HG03066 (cell line): ENCODE results near the gene TMEM229B.

Source experiments
- ATAC-seq: cut with Tn5 transposase; IDR thresholded peaks from one replicate; pipeline ENCODE4 v1.9.1; 2021; ENCODE audit warnings: low read depth; ENCODE audit not compliant: unreplicated experiment

Gene TMEM229B

GRCh38 chr14:67487937-67488893 is at the start of gene TMEM229B:
Gene TMEM229B, minus strand, starts transcription at chr14:67488721. Its CDS starts 14,798 bp downstream, at chr14:67473923.
- peak; percentile 92 for ATAC-seq

GRCh38 chr14:67537736-67538135 is 49.2 kb upstream of the TMEM229B start:
- ATAC-seq: no peak

- no peak for ATAC-seq
These were observed 47.6 kb upstream of the TMEM229B start for GRCh38 chr14:67536087-67536486.

- ATAC-seq: no peak
These were observed 45.2 kb upstream of the TMEM229B start for GRCh38 chr14:67533754-67534085.

GRCh38 chr14:67532998-67533753 is 44.7 kb upstream of the TMEM229B start, which contains the start of gene PLEKHH1:
Gene PLEKHH1, plus strand, starts transcription at chr14:67533290. Its CDS starts 8,578 bp downstream, at chr14:67541868.
- ATAC-seq: no peak

GRCh38 chr14:67532606-67532997 is 44.1 kb upstream of the TMEM229B start:
- ATAC-seq: no peak

GRCh38 chr14:67529947-67530935 is 41.7 kb upstream of the TMEM229B start:
- ATAC-seq: no peak

- no peak for ATAC-seq
These were observed 39.8 kb upstream of the TMEM229B start for GRCh38 chr14:67528276-67528675.

GRCh38 chr14:67527756-67528155 is 39.2 kb upstream of the TMEM229B start:
- ATAC-seq: no peak

- no peak for ATAC-seq
These were observed 38.3 kb upstream of the TMEM229B start for GRCh38 chr14:67526676-67527459.

- no peak for ATAC-seq
These were observed 37.7 kb upstream of the TMEM229B start for GRCh38 chr14:67526181-67526580.

- ATAC-seq: no peak
These were observed 36.9 kb upstream of the TMEM229B start for GRCh38 chr14:67525389-67525788.

- ATAC-seq: no peak
These were observed 36.1 kb upstream of the TMEM229B start for GRCh38 chr14:67524634-67524963.

GRCh38 chr14:67523764-67524633 is 35.5 kb upstream of the TMEM229B start:
- no peak for ATAC-seq

- ATAC-seq: no peak
These were observed 33.7 kb upstream of the TMEM229B start for GRCh38 chr14:67522270-67522669.

- ATAC-seq: no peak
These were observed 32.0 kb upstream of the TMEM229B start for GRCh38 chr14:67520482-67520881.

GRCh38 chr14:67519406-67519805 is 30.9 kb upstream of the TMEM229B start:
- no peak for ATAC-seq

GRCh38 chr14:67517083-67517482 is 28.6 kb upstream of the TMEM229B start:
- no peak for ATAC-seq

GRCh38 chr14:67516676-67517075 is 28.2 kb upstream of the TMEM229B start:
- ATAC-seq: no peak
